Vagina (tissue), 2 donors: ENCODE data around the gene CDK7.

ENCODE experiments used
- POLR2AphosphoS5 ChIP-seq, 2 donors: sonication (generic); formaldehyde crosslinking; IDR thresholded peaks; one replicate each; pipeline ENCODE4 v1.9.0; 2017; ENCODE audit warnings: antibody characterized with exemption in 2 of 2, mild to moderate bottlenecking in 2 of 2, low read depth in 1 of 2; ENCODE audit not compliant: insufficient read depth in 1 of 2
- TF ChIP-seq, protein P1 (sequence below), 3 experiments: fragments of 450-650 bp in 2 of 3; fragments of 200-600 bp in 1 of 3; sonication (generic) in 1 of 3; IDR thresholded peaks; one replicate each; pipeline ENCODE4 v1.5.1; 2017 to 2019; ENCODE audit warnings: antibody characterized with exemption in 3 of 3, mild to moderate bottlenecking in 2 of 3, moderate library complexity in 2 of 3

DNA sequence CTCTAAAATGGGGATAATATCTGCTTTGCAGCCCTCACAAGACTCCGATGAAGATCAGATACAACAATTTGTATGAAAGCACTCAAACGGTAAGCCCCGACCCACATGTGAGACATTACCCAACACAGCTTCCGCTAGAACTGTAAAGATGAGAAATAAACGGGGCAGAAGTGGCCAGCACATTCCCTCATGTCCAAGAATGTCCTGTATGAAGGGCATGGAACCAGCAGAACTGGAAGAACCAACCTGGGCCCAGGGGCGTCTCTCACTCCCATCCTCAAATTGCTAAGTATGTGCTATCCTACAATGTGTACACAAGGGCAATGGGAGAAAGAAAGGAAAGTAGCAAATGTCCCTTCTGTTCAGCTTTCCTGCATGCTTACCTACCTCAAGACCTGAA, 64.9 kb downstream of the CDK7 start:
- TF ChIP-seq, protein P1, sequence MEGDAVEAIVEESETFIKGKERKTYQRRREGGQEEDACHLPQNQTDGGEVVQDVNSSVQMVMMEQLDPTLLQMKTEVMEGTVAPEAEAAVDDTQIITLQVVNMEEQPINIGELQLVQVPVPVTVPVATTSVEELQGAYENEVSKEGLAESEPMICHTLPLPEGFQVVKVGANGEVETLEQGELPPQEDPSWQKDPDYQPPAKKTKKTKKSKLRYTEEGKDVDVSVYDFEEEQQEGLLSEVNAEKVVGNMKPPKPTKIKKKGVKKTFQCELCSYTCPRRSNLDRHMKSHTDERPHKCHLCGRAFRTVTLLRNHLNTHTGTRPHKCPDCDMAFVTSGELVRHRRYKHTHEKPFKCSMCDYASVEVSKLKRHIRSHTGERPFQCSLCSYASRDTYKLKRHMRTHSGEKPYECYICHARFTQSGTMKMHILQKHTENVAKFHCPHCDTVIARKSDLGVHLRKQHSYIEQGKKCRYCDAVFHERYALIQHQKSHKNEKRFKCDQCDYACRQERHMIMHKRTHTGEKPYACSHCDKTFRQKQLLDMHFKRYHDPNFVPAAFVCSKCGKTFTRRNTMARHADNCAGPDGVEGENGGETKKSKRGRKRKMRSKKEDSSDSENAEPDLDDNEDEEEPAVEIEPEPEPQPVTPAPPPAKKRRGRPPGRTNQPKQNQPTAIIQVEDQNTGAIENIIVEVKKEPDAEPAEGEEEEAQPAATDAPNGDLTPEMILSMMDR (IDR thresholded peaks at IDR 0.05): no peak
- TF ChIP-seq POLR2AphosphoS5 (IDR thresholded peaks at IDR 0.05; ENCODE audit: insufficient read depth in 1 of 2, low read depth in 1 of 2): no peak
